HuH-7.5 (cell line): ENCODE measurements around the gene ADAM33.

ENCODE experiments used
- DNase-seq: peaks from one replicate; pipeline ENCODE4 v3.0.0; 2011; ENCODE audit warnings: low spot score

Gene ADAM33

GRCh38 chr20:3663031-3663701, 18.6 kb downstream of the ADAM33 start, which contains the start of gene GFRA4:
GFRA4 (minus strand) TSS chr20:3663399; CDS start chr20:3663399, 0 bp downstream.
- no peak for DNase-seq

- DNase-seq = no peak
Observed at GRCh38 chr20:3661814-3662665, 19.8 kb downstream of the ADAM33 start.

DNA sequence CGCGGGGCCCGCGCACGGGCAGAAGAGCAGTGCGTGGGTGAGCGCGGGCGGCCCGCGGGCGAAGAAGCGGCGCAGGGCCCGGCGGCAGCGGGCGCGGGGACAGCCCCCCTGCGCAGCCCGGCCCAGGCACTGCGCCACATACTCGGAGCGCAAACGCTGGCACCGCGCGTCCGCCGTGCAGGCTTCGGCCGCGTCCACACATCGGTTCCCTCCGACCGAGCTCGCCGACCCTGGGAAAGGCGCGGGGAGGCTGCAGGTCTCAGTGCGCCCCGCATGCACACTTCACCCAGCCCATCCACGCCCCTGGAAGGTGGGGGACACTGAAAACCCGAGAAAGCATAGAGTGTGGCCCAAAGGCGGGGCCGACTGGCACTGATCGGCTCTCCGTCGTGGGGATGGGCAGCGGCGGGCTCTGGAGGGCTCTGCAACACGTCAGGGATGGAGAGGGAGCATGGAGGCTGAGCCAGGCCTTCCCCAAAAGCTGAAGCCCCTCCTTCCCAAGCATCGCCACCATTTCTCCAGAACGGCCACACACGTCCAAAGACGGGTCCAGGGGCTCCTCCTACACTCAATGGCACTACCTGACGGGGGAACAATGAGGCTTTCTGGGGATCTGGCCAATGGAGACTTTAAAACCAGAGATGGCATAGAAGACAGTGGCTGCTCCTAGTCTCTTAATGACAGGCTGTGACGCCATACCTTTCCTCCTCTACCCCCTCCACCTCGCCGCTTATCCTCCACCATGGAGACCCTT, 20.6 kb downstream of the ADAM33 start:
- DNase-seq = no peak

DNA sequence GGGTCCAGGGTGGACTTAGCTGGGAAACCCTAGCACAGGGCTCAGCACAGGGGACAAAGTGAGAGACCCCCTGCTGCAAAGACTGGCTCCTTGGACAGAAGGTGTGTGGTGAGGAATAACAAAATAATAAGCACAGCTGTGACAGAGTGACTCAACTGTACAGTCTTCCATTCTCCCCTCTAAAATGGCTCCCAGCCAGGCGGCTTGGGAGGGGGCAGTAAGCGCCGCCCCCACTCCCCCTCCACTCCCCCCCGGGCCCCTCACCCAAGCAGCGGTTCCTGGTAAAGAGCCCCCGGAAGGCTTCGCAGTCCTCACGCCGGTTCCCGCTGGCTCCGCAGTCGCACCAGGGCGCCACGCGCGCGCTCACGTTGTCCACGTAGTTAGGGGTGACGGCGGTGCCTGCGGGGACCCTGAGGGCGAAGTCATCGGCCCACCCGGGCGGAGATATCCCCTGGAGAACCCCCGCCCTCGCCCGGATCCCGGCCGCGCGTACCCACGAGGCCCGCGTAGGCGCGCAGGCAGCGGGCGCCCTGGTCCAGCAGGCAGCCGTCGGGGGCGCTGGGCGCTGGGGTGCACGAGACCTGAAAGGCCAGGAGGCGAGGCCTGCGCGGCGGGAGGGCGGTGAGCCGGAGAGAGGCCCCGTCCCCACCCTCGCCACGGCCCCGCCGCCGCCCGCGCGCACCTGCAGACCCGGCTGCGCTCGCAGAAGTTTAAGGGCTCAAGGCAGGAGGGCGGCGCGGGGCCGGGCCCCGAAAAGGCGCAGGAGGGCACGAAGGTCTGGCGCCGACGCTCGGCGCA, 21.3 kb downstream of the ADAM33 start:
- DNase-seq = no peak

DNA sequence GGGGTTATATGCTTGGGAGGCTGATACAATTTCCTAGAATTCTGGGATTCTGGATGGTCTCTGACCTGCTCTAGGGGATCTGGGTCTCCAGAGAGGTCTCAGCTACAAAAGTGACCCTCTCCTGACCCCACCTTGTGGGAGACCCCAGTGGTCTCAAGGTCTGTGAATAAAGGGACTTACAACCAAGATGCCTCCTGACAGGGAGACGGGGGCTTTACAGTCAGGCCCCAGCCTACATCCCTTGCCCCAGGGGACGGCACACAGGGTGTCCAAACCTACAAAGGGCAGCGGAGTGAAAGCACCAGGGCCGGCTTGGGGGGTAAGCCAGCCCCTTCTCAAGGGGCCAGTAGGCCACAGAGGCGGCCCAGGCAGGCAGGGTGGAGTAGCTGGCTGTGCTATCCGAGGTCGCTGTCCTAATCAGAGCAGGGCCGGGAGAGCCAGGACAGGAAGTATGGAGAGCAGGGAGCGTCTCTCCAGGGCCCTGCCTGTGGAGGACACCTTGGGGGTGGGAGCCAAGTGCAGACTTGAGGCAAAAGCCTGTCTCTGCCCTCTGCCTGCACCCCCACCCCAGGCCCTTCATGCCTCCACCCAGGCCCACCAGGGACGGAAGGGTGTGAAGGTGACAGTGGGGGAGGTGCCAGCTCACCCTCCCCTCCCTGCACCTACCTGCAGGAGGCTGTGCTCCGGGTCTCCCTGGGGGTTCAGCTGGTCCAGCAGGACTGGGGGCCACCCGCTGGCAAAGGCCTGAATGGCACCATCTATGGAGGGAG, 22.1 kb downstream of the ADAM33 start:
- no peak for DNase-seq

GRCh38 chr20:3658716-3659491, 22.9 kb downstream of the ADAM33 start:
- no peak for DNase-seq

- no peak for DNase-seq
Observed at GRCh38 chr20:3658019-3658715, 23.6 kb downstream of the ADAM33 start.

- no peak for DNase-seq
Observed at GRCh38 chr20:3655131-3655405, 26.7 kb downstream of the ADAM33 start.

DNA sequence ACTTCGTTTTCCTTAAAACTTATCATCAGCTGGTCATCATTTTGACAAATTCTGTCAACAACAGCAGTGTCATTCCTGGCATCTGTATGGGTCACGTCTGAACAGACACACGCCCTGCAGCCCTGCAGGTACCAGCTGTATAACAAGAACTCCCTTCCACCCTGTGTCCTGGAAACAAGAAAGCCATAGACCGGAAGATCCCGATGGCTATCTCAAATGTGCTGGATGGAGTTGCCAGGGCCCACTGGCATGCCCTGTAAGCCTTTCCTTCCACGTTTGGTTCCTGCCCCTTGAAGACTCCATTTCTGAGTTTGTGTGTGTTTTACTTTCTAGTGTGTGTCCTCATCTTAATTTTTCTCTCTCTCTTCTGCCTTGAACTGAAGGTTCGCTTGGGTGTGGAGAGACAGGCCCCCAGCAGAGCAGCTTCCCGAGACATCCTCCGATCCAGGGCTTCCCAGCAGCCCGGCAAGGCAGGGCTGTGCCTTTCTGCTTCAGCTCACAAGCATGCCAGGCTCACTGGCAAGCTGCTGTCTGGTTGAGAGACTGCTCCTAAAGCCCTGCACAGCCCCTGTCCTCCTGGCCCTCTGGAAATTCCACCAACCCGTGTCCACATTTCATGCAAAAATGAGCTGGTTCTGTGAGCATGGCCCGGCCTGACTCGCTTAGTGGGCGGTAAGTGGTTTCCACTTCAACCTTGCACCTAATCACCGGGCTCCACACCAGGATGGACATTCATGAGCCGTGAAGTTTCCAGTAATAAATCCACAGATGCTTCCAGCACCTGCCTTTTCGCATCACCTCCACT, 27.3 kb downstream of the ADAM33 start:
- no peak for DNase-seq

DNA sequence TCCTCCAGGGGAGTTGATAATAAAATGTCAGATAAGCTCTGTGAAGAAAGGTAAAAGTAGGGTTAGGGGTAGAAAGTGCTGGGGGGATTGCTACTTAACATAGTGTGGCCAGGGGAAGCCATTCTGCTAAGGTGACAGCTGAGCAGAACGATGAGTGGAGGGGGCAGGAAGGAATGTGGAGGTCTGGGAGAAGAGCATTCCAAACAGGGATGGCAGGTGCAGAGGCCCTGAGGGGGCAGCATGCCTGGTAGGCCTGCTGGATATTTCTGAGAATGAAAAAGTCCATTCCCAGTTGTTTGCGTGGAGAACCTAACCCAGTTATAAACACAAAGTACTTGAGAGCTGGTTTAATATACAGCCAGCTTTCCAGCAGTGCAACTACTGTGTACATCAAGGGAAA, 27.9 kb downstream of the ADAM33 start:
- DNase-seq = no peak

DNA sequence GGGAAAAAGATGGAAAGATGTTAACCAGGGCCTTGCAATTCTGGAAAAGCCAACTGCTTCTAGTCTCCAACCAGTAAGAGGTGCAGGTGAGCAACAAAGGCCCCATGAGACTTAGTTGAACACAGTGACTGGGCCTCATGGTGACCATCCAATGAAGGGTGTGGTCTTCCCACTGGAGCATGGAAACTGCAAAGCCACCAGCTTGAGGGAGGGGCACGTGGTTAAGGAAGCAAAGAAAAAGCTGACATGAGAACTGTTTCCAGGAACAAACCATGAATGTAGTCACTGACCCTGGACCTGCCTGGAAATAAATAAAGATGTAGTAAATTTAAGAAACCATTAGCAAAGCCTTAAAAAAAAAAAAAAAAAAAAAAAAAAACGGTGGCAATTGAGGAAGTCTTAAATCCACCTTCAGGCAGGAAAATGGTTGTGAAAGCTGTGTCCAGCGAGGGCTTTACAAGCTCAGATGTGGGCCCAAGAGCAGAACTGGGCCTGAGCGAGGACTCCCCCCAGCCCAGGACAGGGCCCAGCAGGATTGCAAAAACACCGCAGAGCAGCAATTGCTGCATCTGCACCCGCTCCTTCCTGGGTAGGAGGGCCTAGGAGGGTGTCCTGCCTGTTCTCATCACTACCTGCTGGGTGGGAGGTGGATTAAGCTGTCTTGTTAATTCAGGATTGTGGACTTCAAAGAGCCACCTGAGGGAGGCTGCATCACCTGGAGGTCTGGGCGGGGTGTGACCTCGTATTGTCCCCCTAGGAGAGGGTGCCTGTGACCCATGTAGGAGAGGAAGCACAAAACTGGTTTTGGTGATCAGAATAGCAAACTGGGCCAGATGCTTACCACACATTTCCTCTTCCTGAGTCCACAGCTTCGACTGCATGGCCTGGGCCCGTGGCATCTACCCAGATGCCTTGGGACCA, 28.9 kb downstream of the ADAM33 start:
- no peak for DNase-seq

DNA sequence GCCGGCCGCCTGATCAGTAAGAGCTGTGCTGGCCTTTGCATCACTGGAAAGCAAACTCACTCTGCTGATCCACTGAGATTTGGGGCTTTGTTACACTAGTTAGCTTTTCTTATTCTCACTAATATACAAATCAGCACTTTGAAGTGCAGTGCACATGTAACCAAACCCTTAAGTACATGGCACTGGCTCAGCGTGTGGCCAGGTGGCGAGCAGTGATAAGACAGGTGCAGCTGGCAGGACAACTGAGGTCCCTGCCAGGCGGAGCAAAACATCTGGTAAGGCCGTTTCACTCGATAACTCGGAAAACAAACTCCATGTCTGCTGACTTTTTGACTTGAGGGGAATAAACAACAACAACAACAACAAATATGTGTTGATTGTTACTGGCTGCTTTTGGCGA, 29.6 kb downstream of the ADAM33 start:
- DNase-seq = no peak

- DNase-seq = no peak
Observed at GRCh38 chr20:3651204-3651962, 30.4 kb downstream of the ADAM33 start.

DNA sequence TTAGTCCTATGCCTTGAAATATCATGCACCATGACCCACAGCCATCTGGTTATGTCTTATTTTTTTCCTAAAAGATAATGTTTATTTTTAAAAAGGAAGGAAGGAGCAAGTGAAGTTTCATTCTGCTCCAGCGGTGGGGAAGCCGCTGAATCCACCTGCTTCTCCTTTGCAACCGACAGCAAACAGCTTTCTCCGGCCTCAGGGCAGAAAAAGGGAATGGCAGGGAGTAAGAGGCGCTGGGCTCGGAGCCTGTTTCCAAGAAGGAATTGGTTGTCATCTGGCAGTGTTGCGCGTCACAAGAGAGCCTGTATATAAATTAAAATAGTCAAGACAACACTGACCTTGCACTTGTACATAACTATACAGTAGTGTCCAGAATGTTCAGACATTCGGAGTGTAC, 32.9 kb downstream of the ADAM33 start:
- DNase-seq = no peak

DNA sequence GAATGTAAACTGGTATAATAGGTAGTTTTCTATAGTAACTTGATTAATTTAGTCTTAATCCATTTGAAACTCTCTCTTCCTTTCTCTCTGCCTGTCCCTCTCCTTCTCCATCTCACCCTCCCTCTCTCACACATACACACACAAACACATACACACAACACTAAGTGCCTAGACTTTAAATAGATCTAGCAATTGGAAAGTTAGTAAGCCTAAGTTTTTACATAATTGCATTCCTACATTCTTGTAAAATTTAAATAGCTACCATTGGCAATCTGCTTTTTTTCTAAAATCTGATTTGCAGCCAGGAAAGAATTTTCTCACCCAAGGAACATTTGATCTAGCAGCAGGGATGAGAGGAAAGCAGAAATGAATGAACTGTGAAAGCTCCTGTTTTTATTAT, 34.3 kb downstream of the ADAM33 start:
- DNase-seq = no peak

DNA sequence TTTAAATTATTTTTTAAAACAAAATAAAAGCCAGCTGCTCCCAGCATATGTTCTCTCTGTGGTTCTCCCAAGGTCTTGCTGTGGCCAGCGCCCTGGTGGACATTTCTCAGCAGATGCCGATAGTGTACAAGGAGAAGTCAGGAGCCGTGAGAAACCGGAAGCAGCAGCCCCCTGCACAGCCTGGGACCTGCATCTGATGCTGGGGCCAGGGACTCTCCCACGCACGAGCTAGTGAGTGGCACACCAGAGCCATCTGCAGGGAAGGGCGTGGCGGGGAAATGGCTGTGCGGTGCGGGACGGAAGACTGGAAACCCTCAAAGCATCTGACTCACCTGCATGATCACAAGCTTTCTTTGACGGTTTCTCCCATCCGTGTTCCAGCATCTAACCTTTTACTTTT, 35.2 kb downstream of the ADAM33 start:
- DNase-seq = no peak

- no peak for DNase-seq
Observed at GRCh38 chr20:3646067-3646440, 35.8 kb downstream of the ADAM33 start.
